Stimulated activated CD8-positive, alpha-beta memory T cell treated with anti-CD3 and anti-CD28 coated beads, Interleukin-12 subunit alpha, Interleukin-12 subunit beta, amount 100 ng/mL, for 4 hours (primary cell): Measurements from ENCODE around the gene BATF.

Experiments used
- DNase-seq: peaks from one replicate; pipeline ENCODE4 v3.0.0-alpha.2; 2020; ENCODE audit warnings: low read depth

BATF gene

DNA sequence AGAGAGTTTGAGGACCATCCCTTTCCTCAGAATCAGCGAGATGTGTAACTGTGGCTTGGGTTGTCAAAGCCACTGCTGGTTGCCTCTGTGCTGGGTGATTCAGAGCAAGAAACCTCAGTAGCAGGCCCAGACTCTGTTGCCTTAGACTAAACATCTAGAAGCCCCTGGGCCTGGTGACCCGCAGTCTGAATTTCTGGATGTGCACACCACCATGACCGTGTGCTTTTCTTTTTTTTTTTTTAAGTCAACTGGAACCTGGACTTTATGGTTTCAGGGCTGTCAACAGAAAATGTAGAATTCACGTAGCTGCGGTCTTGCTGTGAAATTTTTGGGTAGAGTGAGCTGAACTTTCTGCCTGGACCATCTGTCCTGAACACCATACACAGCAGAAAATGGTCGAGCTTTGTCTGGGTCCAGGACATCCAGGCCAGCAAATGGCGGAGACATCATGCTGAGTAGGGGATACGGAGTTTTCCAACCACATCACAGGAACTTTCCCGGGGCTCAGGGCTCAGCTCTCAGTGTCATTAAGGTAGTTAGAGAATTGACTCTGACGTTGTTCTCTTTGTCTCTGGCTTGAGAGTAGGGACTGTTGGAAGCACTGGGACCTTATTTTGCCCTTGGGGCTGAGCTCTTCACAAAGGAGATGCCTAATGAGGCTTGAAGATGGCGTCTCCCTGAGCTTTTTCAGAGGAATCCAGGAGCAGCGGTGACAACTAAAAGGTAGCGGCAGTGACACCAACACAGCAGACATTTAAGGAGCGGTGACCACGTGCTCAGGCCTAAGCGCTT is 23.0 kb upstream of the BATF start:
- DNase-seq, result no peak

DNA sequence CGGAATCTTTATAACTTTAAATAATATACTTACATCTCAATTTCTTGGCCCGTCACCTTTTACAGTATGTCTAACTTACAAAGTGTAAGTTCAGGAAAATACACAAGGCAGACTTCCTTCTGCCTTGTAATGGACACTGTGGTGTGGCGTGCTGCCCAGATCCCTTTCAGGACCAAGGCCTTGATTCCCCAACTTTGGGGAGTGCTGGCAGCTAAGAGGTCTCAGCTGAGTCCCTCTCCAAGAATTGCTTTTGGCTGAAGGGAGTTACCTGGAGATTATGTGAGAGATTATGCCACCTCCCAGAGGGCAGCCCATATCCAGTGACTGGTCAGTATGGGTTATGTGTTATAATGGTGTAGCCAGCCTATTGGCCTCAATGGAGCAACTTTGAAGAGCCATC is 21.2 kb upstream of the BATF start:
- DNase-seq, result no peak

DNA sequence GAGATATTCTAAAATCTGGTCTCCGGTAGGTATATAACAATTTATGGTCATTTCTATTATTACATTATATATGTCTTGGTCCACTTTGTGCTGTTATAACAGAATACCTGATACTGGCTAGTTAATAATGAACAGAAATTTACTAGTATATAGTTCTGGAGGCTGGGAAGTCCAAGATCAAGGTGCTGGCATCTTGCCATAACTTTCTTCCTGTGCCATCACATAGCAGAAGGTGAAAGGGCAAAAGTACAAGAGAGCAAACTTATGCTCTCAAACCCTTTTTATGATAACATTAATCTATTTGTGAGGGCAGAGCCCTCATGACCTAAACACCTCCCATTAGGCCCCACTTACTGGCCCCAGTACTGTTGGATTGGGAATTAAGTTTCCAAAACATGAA is 17.9 kb upstream of the BATF start:
- DNase-seq, result no peak

DNA sequence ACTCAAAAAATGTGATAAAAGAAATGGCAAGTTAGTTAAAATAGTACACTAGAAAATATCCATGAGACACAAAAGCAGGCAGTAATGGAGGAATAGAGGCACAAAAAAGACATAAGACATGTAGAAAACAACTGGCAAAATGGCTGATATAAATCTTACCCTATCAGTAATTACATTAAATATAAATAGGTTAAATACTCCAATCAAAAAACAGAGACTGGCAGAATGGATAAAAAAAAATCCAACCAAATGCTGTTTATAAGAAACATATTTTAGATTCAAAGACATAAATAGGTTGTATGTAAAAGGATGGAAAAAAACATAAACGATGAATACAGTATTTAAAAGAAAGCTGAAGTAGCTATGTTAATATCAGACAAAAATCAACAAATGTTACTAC is 15.3 kb upstream of the BATF start:
- no peak for DNase-seq

DNA sequence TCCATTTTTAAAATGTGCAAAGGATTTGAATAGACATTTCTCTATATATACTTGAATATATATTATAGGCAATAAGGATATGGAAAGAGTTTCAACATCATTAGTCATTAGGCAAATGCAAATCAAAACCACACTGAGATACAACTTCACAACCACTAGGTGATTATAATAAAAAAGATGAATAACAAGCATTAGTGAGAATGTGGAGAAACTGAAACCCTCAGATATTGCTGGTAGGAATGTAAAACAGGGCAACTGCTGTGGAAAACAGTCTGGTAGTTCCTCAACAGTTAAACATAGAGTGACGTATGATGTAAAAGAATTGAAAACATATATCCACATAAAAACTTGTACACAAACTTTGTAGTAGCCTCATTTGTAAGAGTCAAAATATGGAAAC is 11.7 kb upstream of the BATF start:
- DNase-seq, result no peak

DNA sequence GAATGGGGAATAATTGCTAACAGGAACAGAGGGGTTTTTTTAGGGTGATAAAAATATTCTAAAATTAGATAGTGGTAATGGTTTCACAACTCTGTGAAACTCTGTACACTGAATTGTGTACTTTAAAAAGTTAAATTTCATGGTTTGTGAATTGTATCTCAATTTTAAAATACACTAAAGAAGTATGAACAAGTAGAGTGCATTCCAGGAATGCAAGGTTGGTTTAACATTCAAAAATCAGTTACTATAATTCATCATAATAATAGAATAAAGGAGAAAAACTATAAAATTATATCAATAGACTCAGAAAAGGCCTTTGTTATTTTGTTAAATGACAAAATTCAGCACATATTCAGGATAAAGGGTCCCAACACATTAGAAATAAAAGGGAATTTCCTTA is 11.1 kb upstream of the BATF start:
- DNase-seq, result no peak

DNA sequence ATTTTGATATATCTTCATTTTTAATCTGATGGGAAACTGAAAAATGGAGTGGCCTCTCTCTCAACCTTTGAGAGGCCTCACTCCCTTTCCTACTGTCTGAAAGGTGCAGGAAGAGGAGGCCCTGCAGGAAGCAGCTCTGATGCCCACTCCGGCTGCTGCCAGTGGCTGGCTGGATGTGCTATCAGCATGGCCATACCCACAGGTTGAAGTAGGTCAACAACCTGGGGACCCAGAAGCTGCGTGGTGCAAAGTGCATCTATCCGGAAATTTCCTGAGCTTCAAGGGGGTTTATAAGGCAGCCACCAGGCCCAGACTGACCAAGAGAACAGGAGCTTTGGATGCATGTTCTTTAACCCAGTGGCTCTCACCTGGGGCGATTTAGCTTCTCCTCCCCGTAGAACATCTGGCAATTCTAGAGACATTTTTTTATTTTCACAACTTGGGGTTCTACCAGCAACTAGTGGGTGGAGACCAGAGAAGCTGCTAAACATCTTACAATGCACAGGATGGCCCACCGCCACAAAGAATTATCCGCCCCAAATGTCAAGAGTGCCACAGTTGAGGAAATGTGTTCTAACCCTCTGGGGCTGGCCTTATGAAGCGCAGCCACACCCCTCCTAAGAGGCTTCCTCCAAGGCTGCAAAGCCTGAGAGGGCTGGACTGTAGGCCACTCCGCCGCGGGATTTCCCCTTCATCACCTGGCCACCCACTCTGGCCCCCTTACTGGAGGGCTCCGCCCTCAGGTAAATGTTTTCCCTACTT is 8.2 kb upstream of the BATF start:
- DNase-seq, result no peak

DNA sequence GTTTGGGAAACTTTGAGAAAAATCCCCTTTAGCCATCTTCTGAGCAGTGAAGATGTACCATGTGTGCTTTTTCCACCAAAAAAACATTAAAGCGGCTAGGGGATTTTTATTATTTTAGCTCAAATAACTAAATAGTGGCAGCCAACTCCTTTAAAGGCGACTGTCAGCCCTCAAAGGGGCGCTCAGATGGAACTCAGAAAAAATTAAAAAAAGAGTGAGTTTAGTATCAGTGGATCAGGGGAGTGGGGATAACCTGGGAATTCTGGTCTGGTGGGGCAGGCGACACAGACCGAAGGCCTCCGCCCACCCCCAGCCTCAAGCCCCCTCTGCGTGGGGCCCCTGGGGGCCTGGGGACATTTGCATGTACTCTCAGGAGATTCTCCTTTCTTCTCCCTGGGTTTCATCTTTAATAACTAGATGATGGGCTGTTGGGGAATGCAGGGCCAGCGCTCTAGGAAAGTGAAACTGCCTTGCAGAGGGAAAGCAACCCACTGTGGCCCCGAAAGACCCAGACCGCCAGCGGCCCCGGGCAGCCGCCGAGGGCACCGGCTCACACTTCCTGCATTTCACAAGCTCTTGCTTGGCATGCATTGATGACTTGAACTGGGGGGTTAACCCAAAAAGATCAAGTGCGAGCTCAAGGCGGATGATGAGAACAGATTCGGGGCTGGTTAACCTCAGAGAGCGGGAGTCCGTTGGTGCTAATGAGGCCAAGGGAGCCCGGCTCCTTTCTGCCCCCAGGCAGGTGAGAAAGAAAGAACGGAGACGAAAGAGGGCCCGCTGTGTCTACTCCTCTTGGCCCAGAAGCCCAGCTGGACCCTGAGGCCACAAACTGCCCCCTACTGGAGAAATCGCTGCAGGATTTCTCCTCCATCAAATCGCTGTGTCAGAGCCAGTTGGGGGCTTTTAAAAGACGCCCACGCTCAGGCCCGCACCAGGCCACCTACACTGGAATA is 7.3 kb upstream of the BATF start:
- peak; percentile 41 for DNase-seq

DNA sequence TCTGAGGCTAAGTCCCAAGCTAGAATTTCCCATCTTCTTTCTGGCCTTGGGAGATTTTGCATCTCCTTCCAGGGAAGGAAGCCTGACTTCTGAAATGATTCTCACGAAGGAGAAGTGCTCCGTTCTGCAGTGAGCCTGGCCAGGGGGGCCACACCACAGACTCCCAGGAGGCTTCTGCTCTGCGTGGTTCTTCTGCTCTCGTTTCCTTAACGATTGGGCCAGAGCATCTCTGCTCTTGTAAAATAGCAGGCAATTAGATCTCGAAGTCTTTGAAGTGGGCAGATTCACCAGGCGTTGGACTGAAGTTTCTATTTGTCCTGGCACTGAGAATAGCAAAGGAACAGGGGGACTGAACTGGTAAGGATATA is 6.7 kb upstream of the BATF start:
- DNase-seq, result no peak

DNA sequence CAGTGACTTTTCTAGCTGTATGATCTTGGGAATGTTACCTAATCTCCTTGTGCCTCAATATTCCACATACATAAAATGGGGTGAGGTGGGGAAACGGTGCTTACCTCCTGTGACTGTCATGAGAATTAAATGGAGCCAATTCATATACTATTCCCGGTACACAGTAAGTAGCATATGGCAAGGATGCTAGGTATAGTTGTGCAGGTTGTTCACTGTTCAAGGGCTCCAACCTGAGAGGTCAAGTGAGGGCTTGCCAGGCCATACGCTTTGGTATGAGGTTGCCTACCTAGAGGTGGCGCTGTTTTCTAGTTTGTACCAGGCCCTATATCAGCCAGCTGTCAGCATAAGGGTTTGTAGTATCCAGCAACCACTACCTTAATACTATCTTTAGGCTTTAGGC is 3.6 kb upstream of the BATF start:
- no peak for DNase-seq

DNA sequence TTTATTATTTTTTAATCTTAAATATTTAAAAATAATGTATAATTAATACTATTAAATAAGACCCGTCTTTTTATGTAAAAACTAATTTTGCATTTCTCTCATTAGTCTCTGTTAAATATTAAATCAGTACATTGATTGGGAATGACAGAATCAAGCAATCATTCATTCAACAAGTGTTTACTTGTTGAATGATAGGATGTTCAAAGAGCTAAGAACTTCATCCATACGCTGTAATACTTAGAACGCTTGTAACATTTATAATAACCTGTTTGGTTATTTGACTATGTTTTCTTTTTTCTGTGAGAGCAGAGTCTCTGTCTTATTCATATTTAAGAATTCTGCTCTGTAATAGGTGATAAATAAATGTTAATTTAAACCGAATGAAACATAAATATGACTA is 2.9 kb upstream of the BATF start:
- DNase-seq, result no peak

DNA sequence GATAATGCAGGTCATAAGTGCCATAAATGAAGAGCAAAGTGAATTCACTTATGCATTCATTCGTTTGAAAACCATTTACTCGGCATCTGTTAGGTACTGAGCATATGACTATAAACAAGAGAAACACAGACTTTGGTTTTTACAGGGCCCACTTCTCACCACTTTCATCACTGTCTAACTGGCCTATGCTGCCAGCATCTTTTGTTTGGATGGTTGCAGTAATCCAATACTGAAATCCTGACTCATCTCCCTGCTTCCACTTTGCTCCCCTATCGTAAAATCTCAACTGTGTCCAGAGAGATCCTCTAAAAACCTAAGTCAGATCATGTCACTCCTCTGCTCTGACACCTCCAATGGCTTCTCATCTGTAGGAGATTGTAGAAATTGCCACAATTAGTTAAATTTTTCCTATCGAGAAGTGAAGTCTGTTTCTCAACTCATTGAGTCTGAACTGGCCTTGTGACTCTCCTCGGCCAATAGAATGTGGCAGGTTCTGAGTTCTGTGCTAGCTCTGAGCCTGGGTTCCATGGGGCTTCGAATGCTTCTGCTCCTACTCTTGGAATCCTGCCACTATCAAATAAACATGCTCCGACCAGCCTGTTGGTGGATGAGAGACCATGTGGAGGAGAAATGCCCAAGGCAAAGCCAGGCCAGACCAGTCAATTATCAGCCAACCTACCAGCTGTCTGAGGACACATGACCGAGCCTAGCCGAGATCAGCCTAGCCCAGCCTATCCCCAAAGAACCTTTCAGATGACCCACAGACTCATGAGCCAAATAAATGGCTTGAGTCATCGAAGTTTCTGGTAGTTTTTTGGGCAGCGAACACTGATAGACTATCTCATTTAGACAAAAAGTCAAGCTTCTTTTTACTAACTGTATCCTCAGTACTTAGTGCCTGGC is 2.2 kb upstream of the BATF start:
- no peak for DNase-seq

DNA sequence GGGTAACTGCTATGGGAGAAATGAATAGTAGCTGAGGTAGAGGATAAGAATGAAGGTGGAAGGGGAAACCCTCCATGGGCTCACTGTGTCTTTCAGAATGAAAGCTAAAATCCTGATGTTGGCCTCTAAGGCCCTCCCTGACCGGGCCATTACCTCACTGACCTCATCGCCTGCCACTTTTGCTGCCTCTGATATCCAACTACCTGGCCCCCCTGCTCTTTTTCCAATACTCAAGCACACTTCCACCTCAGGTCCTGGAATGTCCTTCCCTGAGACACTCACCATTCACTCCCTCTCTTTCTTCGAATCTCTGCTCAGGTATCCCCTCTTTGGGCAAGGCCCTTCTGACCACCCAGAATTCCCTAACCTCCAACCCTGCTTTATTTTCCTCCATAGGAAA is 1.4 kb upstream of the BATF start:
- DNase-seq, result no peak

DNA sequence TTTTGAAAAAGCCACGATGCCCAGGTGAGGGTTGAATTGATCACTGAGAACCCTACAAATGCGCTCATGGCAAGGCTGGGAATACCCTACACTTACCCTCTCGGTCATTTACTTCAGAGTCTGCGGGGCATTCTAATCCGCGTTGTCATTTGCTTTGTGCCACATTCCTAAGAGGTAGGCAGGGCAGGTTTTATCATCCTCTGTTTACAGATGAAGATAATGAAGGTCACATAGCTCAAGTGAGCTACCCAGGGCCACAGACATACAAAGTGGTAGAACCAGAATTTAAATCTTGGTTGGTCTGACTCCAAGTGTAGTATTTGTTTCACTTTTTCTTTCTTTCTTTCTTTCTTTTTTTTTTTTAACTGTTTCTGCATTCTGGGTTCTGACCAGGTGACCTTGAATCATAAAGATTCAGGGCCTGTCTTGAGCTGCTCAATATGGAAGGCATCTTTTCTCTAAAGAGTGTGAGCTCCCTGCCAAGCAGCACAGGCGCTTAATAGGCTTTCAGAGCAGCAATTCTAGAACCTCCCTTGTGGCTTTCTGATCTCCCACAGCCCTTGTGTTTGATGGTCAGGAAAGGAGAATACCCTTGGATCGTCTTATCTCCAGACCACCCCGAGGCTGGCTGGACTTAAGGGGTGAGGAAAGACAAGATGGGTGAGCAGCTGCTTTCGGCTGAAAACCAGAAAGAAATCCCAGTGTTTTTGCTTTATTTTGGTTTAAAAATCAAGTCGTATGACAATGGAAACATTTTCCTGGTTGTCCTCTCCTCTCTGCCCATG is 662 bp upstream of the BATF start:
- no peak for DNase-seq

DNA sequence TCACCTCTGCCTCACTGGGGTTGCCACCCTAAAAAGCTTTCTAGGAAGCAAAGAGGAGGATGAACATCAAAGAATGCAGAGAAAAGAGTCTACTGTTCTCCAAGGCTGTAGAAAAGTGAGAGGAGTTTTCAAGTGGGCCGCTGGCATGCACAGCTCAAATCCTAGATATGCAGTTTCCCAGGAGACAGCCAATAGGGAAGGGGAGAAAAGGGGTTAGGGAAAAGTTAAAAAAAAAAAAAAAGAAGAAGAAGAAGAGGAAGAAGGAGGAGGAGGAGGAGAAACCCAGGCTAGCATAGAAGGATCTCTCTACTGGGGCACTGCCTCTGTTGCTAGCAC is 682 bp downstream of the BATF start:
- no peak for DNase-seq

DNA sequence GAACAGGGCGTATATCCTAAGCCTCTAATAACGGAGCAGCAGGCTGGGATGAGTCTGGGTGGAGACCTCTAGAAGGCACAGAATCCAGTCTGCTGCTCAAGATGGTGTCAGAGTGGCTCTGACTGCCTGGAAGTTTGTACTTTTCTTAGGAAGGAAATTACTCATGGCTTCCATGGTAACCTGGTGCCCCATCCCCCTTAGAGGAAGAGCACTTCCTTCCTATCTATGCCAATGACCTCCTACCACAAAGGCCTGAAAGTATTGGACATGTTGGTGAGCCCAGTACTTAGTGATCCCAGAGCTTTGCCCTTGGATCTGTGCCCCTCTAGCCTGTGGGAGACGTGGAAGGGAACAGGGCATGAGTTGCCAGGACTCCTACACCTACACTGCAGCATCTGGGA is 1.5 kb downstream of the BATF start:
- no peak for DNase-seq

DNA sequence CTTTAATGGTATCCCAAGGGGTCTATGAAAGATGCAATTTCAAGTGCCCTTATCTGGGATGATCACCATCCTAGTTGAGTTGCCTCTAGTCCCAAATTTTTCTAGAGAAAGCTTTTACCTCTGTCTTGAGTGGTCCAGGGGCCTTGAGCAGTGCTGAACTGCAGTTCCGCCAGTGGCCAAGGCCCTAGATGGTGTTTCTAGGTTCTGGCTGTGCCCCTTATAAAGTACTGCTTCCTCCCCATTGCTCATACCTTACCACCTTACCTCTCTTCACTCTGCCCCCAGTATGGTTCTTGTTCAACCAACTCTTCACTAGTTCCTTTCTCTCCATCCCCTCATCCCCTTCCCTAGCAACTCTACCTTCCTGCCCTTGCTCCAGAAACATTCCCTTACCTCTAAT is 3.7 kb downstream of the BATF start:
- DNase-seq, result no peak

DNA sequence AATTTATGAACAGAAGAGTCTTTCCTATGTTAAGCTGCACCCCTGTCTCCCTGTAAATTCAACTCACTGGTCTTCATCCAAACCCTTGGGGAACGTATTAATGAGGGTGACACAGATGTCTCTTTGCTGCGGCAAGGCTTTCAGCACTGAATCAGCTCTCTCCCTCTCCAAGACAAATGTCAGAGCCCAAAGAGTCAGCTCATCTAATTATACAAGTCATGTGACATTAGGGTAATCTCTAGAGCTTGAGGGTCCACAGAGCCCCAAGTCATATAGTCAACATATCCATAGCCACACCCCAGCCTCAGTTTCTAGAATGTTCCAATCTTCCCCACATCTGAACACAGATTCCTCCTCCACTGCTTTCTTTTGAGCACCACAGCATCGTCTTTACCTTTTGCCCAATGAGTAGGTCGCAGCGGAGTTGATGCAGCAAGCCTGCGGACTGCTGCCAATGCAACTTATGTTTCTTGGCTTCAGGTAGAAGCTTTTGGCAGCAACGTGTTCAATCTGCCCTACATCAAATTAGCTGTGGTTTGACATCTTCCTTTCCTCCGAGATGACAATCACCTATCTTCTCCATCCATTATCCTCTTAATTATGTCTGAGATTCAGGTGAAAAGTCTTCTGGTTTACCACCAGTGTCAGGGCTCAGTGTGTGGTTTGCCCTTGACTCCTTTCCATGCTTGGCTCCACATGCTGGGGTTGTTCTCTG is 5.3 kb downstream of the BATF start:
- no peak for DNase-seq

DNA sequence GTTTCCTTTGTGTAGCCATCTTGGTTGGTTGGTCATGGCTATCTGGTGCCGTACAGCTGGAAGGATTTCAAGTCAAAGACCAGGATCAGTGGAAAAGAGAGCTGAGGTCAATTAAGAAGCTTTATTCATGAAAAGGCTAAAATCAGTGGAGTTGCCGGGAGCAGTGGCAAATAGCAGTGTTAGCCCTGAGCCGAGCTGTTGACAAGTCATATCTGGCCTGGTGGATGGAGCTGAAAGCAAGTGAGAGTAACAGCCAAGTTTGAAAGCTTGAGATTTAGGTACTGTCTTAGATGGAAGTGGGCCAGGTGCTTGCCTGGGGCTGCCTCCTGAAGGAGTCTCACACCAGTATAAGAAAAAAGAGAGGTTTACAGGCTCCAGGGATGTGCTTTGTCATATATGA is 9.0 kb downstream of the BATF start:
- no peak for DNase-seq

DNA sequence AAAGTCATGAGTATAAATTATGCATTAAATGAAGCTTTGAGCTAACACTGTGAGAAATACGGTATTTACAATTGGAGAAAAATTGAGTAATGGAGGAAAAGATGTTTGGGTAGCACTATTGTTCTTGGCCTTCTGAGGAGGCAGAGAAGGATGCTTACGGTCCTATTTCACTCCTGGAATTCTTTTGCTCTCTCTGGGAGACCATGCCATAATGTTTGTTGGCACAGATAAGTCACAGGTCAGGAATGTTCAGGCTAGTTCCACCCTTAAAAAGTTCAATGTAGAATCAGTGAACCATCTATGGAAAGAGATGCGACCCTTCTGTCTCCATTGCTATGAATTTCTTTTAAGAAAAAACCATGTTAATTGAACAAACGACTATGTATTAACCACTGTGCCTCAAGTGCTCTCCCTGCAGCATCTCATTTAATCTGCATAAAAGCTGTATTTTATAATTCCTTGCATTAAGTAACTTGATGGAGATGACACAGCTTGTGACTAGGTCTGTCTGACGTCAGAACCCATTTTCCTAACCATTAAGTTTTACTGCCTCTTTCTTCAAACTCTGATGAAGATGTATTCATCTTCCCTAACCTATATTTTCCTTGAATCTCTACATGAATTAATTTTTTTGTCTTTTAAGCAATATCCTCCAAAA is 9.5 kb downstream of the BATF start:
- DNase-seq, result no peak
